ENCODE results near the gene SF3A2.

SF3A2 gene

DNA sequence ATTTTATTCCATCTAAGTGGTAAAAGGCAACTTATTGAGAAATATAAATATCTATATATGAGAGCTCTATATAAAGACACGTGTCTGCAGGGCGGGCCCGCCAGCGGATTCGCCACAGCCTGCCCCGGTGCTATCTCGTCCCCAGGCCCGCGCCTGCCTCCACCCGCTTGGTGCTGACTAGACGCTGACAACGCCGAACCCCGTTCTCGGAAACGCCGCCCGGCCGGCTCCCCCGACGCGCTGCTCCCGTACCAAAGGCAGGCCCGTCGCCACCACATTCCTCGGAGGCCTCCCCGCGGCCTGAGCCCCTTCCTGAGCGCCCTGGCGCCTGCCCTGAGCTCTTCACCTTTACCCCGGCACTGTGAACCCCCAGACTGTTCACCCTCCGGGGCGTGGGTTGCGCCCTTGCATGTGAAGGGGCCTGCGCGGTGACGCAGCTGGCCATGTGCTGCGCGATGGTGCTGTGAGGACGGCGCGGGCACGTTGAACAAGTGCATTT lies 6.5 kb upstream of the SF3A2 start:
- no peak for ATAC-seq
- no peak for TF ChIP-seq SNAI2 (CRISPR knock-in tag; IDR thresholded peaks at IDR 0.05)
- no peak for TF ChIP-seq CSRNP3 (CRISPR knock-in tag; IDR thresholded peaks at IDR 0.05)
- no peak for TF ChIP-seq GLIS3 (CRISPR knock-in tag; IDR thresholded peaks at IDR 0.05)
- TF ChIP-seq ZC3H10 (CRISPR knock-in tag; IDR thresholded peaks at IDR 0.05): no peak
- no peak for TF ChIP-seq ZFP30 (CRISPR knock-in tag; IDR thresholded peaks at IDR 0.05)
- TF ChIP-seq, protein P1, sequence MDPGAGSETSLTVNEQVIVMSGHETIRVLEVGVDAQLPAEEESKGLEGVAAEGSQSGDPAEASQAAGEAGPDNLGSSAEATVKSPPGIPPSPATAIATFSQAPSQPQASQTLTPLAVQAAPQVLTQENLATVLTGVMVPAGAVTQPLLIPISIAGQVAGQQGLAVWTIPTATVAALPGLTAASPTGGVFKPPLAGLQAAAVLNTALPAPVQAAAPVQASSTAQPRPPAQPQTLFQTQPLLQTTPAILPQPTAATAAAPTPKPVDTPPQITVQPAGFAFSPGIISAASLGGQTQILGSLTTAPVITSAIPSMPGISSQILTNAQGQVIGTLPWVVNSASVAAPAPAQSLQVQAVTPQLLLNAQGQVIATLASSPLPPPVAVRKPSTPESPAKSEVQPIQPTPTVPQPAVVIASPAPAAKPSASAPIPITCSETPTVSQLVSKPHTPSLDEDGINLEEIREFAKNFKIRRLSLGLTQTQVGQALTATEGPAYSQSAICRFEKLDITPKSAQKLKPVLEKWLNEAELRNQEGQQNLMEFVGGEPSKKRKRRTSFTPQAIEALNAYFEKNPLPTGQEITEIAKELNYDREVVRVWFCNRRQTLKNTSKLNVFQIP (CRISPR knock-in tag; IDR thresholded peaks at IDR 0.05; ENCODE audit: borderline replicate concordance, low read depth): no peak
- no peak for TF ChIP-seq OSR1 (CRISPR knock-in tag; IDR thresholded peaks at IDR 0.05)
- no peak for TF ChIP-seq TSHZ2 (CRISPR knock-in tag; IDR thresholded peaks at IDR 0.05)
- TF ChIP-seq ZNF565 (CRISPR knock-in tag; conservative IDR thresholded peaks at IDR 0.05; ENCODE audit: low read depth): no peak
- no peak for TF ChIP-seq ISL1 (CRISPR knock-in tag; IDR thresholded peaks at IDR 0.05)
- no peak for TF ChIP-seq ZNF70 (CRISPR knock-in tag; IDR thresholded peaks at IDR 0.05)
- TF ChIP-seq RARB (CRISPR knock-in tag; IDR thresholded peaks at IDR 0.05): no peak
- no peak for TF ChIP-seq BACH2 (CRISPR knock-in tag; IDR thresholded peaks at IDR 0.05; ENCODE audit: borderline replicate concordance)
- TF ChIP-seq TOX (CRISPR knock-in tag; IDR thresholded peaks at IDR 0.05; ENCODE audit: borderline replicate concordance): no peak
- TF ChIP-seq ESRRG (CRISPR knock-in tag; IDR thresholded peaks at IDR 0.05): no peak
- no peak for TF ChIP-seq PPARA (CRISPR knock-in tag; IDR thresholded peaks at IDR 0.05; ENCODE audit: borderline replicate concordance)
- TF ChIP-seq TCF4 (CRISPR knock-in tag; IDR thresholded peaks at IDR 0.05; ENCODE audit: borderline replicate concordance): no peak
- TF ChIP-seq ZFP3 (CRISPR knock-in tag; IDR thresholded peaks at IDR 0.05): no peak
- TF ChIP-seq, protein P2, sequence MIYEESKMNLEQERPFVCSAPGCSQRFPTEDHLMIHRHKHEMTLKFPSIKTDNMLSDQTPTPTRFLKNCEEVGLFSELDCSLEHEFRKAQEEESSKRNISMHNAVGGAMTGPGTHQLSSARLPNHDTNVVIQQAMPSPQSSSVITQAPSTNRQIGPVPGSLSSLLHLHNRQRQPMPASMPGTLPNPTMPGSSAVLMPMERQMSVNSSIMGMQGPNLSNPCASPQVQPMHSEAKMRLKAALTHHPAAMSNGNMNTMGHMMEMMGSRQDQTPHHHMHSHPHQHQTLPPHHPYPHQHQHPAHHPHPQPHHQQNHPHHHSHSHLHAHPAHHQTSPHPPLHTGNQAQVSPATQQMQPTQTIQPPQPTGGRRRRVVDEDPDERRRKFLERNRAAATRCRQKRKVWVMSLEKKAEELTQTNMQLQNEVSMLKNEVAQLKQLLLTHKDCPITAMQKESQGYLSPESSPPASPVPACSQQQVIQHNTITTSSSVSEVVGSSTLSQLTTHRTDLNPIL (CRISPR knock-in tag; IDR thresholded peaks at IDR 0.05; ENCODE audit: low read depth): no peak
- no peak for TF ChIP-seq CSDC2 (CRISPR knock-in tag; IDR thresholded peaks at IDR 0.05)

DNA sequence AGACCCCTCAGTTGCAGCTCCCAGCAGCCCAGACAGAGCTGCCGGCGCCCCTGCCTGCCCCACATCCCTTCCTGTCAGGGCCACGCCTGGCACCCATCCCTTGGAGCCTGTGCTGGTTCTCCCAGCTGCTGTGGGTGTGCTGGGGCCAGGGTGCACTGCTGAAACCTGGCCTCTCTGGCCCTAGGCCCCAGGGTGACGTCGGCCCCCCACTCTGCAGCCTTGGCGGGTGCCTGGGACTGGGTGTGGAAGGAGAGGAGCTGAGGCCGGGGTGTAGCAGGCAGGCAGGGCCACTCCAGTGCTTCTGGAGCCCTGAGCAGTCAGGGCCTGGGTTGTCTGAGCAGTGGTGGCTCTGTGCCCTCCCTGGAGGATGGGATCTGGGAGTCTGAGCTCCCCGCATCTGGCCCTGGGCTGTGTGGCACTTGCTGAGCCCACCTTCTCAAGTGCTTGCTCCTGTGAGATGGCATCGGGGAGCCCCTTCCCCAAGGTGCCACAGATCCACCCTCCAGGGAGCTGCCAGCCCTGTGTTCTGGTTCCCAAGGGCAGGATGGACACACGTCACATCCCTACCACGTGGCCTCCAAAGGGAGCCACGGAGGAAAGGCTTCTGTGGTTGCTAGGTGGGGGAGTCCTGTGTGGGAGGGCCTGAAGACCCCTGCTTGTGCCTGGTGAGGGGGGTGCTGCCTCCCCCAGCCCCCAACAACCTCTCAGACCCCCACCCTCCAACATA lies 5.7 kb upstream of the SF3A2 start:
- peak; percentile 4 for ATAC-seq
- TF ChIP-seq TSHZ2 (CRISPR knock-in tag; IDR thresholded peaks at IDR 0.05) (no peak), ZFP30 (CRISPR knock-in tag; IDR thresholded peaks at IDR 0.05) (no peak), ISL1 (CRISPR knock-in tag; IDR thresholded peaks at IDR 0.05) (no peak), PPARA (CRISPR knock-in tag; IDR thresholded peaks at IDR 0.05; ENCODE audit: borderline replicate concordance) (no peak), TOX (CRISPR knock-in tag; IDR thresholded peaks at IDR 0.05; ENCODE audit: borderline replicate concordance) (no peak), ARNTL (CRISPR knock-in tag; IDR thresholded peaks at IDR 0.05; ENCODE audit: borderline replicate concordance, low read depth) (no peak), BACH2 (CRISPR knock-in tag; IDR thresholded peaks at IDR 0.05; ENCODE audit: borderline replicate concordance) (no peak), ESRRG (CRISPR knock-in tag; IDR thresholded peaks at IDR 0.05) (no peak), ZC3H10 (CRISPR knock-in tag; IDR thresholded peaks at IDR 0.05) (no peak), RARB (CRISPR knock-in tag; IDR thresholded peaks at IDR 0.05) (no peak), OSR1 (CRISPR knock-in tag; IDR thresholded peaks at IDR 0.05) (no peak), ZNF70 (CRISPR knock-in tag; IDR thresholded peaks at IDR 0.05) (no peak), ZNF565 (CRISPR knock-in tag; conservative IDR thresholded peaks at IDR 0.05; ENCODE audit: low read depth) (no peak), CSDC2 (CRISPR knock-in tag; IDR thresholded peaks at IDR 0.05) (no peak), ZNF8 (CRISPR knock-in tag; IDR thresholded peaks at IDR 0.05) (no peak), GLIS3 (CRISPR knock-in tag; IDR thresholded peaks at IDR 0.05) (no peak), TCF4 (CRISPR knock-in tag; IDR thresholded peaks at IDR 0.05; ENCODE audit: borderline replicate concordance) (no peak)
- TF ChIP-seq, protein P3, sequence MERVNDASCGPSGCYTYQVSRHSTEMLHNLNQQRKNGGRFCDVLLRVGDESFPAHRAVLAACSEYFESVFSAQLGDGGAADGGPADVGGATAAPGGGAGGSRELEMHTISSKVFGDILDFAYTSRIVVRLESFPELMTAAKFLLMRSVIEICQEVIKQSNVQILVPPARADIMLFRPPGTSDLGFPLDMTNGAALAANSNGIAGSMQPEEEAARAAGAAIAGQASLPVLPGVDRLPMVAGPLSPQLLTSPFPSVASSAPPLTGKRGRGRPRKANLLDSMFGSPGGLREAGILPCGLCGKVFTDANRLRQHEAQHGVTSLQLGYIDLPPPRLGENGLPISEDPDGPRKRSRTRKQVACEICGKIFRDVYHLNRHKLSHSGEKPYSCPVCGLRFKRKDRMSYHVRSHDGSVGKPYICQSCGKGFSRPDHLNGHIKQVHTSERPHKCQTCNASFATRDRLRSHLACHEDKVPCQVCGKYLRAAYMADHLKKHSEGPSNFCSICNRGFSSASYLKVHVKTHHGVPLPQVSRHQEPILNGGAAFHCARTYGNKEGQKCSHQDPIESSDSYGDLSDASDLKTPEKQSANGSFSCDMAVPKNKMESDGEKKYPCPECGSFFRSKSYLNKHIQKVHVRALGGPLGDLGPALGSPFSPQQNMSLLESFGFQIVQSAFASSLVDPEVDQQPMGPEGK (CRISPR knock-in tag; IDR thresholded peaks at IDR 0.05; ENCODE audit: borderline replicate concordance): no peak
- TF ChIP-seq, protein P1 (CRISPR knock-in tag; IDR thresholded peaks at IDR 0.05; ENCODE audit: borderline replicate concordance, low read depth): no peak
